Measurements from ENCODE around the gene RAMAC.
"Not testable (repeated sequence)": the region's sequence is repeated elsewhere in the genome, so short reads cannot be mapped to it uniquely, and the experiment has no call there.

RAMAC gene

GRCh38 chr15:82966671-82967071, 19.3 kb upstream of the RAMAC start:
- in situ Hi-C loops (cut with MboI; ENCODE audit: low sequenced_read_pairs) = no loop called here

GRCh38 chr15:82968066-82968465, 17.9 kb upstream of the RAMAC start:
- in situ Hi-C loops (cut with MboI; ENCODE audit: low sequenced_read_pairs) = no loop called here

- in situ Hi-C loops (cut with MboI; ENCODE audit: low sequenced_read_pairs) = no loop called here
Measured at GRCh38 chr15:82969353-82969752, 16.7 kb upstream of the RAMAC start.

GRCh38 chr15:82970078-82970686, 15.8 kb upstream of the RAMAC start:
- in situ Hi-C loops (cut with MboI; ENCODE audit: low sequenced_read_pairs) = no loop called here

GRCh38 chr15:82970696-82971095, 15.3 kb upstream of the RAMAC start:
- in situ Hi-C loops (cut with MboI; ENCODE audit: low sequenced_read_pairs) = no loop called here

GRCh38 chr15:82971218-82971984, 14.6 kb upstream of the RAMAC start:
- in situ Hi-C loops (cut with MboI; ENCODE audit: low sequenced_read_pairs) = no loop called here

GRCh38 chr15:82972990-82973389, 13.0 kb upstream of the RAMAC start:
- in situ Hi-C loops (cut with MboI; ENCODE audit: low sequenced_read_pairs) = no loop called here

GRCh38 chr15:82977076-82977475, 8.9 kb upstream of the RAMAC start:
- in situ Hi-C loops (cut with MboI; ENCODE audit: low sequenced_read_pairs) = no loop called here

- in situ Hi-C loops (cut with MboI; ENCODE audit: low sequenced_read_pairs) = no loop called here
Measured at GRCh38 chr15:82978438-82978837, 7.6 kb upstream of the RAMAC start.

- in situ Hi-C loops (cut with MboI; ENCODE audit: low sequenced_read_pairs) = no loop called here
Measured at GRCh38 chr15:82979726-82980125, 6.3 kb upstream of the RAMAC start.

- in situ Hi-C loops (cut with MboI; ENCODE audit: low sequenced_read_pairs) = no loop called here
Measured at GRCh38 chr15:82980981-82981380, 5.0 kb upstream of the RAMAC start.

GRCh38 chr15:82986442-82986780, 401 bp downstream of the RAMAC start:
- in situ Hi-C loops (cut with MboI; ENCODE audit: low sequenced_read_pairs) = no loop called here

GRCh38 chr15:82992436-82992998, 6.5 kb downstream of the RAMAC start:
- in situ Hi-C loops (cut with MboI; ENCODE audit: low sequenced_read_pairs) = no loop called here

- in situ Hi-C loops (cut with MboI; ENCODE audit: low sequenced_read_pairs) = no loop called here
Measured at GRCh38 chr15:82993144-82993543, 7.1 kb downstream of the RAMAC start.

- in situ Hi-C loops (cut with MboI; ENCODE audit: low sequenced_read_pairs) = no loop called here
Measured at GRCh38 chr15:82995076-82995475, 9.1 kb downstream of the RAMAC start.

GRCh38 chr15:82995938-82996337, 9.9 kb downstream of the RAMAC start:
- in situ Hi-C loops (cut with MboI; ENCODE audit: low sequenced_read_pairs) = no loop called here

GRCh38 chr15:82999426-82999825, 13.4 kb downstream of the RAMAC start:
- in situ Hi-C loops (cut with MboI; ENCODE audit: low sequenced_read_pairs) = no loop called here

- in situ Hi-C loops (cut with MboI; ENCODE audit: low sequenced_read_pairs) = no loop called here
Measured at GRCh38 chr15:82999905-83000671, 14.1 kb downstream of the RAMAC start.

- in situ Hi-C loops (cut with MboI; ENCODE audit: low sequenced_read_pairs) = not testable (repeated sequence)
Measured at GRCh38 chr15:83000672-83001031, 14.6 kb downstream of the RAMAC start.

GRCh38 chr15:83010709-83011270, 24.8 kb downstream of the RAMAC start:
- in situ Hi-C loops (cut with MboI; ENCODE audit: low sequenced_read_pairs) = no loop called here

GRCh38 chr15:83011271-83012075, 25.5 kb downstream of the RAMAC start, which contains the start of gene C15orf40:
Gene C15orf40 (minus strand): TSS chr15:83011639. CDS start chr15:83011607, 32 bp downstream.
- in situ Hi-C loops (cut with MboI; ENCODE audit: low sequenced_read_pairs) = no loop called here

Measured in hTERT RPE-1 (cell line).